ENCODE measurements around the gene THRB.

GRCh38 chr3:24258727-24259600 is 235.7 kb downstream of the THRB start:
- no peak for TF ChIP-seq YY1 (IDR thresholded peaks at IDR 0.05; ENCODE audit: insufficient read depth, insufficient read length)
- TF ChIP-seq ZNF274 (IDR thresholded peaks at IDR 0.05; ENCODE audit: low read depth, low read length) = no peak
- no peak for TF ChIP-seq SUZ12 (IDR thresholded peaks at IDR 0.05; ENCODE audit: extremely low read depth, insufficient read depth, insufficient read length)

All from NT2/D1 (cell line).